SH-SY5Y (cell line): ENCODE measurements around the gene ZNF326.

Experiments used
- GATA2 ChIP-seq: IDR thresholded peaks from 2 replicates; pipeline ENCODE4 v1.6.1; 2011; ENCODE audit warnings: mild to moderate bottlenecking, low read depth, low read length
- GATA3 ChIP-seq: IDR thresholded peaks from 2 replicates; pipeline ENCODE4 v1.6.1; 2011; ENCODE audit warnings: low read depth, mild to moderate bottlenecking, low read length, moderate library complexity

- TF ChIP-seq GATA3 (no peak), GATA2 (no peak)
Measured at GRCh38 chr1:90023691-90024090, 28.8 kb downstream of the ZNF326 start.
